Esophagus muscularis mucosa (tissue), 4 donors: ENCODE results near the gene TMEM140. TPM values are rescaled to one million over a fixed set of nuclear protein-coding genes. Genes with fewer than 3 reads are reported as not detected.
"Not testable (repeated sequence)": the region's sequence is repeated elsewhere in the genome, so short reads cannot be mapped to it uniquely, and the experiment has no call there.

ENCODE experiments used
- DNase-seq: peaks from one replicate; pipeline ENCODE4 v3.0.0-alpha.2; 2017; ENCODE audit errors: extremely low spot score
- H3K27ac ChIP-seq, 4 donors: fragments of 200-600 bp; sonication (generic); replicated peaks in 1 of 4; 1 replicate in 3 of 4; 2 replicates in 1 of 4; pipeline ENCODE4 v1.5.1; 2016 to 2019; ENCODE audit warnings: mild to moderate bottlenecking in 1 of 4
- H3K27me3 ChIP-seq, 4 donors: fragments of 200-600 bp; sonication (generic); one replicate each; pipeline versions ENCODE4 v1.5.1 to v1.6.0; 2016 to 2019
- H3K36me3 ChIP-seq, 4 donors: fragments of 200-600 bp; sonication (generic); one replicate each; pipeline ENCODE4 v1.5.1; 2016 to 2019
- H3K4me1 ChIP-seq, 4 donors: fragments of 200-600 bp; sonication (generic); one replicate each; pipeline ENCODE4 v1.5.1; 2016 to 2019
- H3K4me3 ChIP-seq, 4 donors: fragments of 200-600 bp; sonication (generic); 1 replicate in 2 of 4; 2 replicates in 2 of 4; pipeline ENCODE4 v1.5.1; 2016 to 2019; ENCODE audit warnings: mild to moderate bottlenecking in 4 of 4, moderate library complexity in 1 of 4
- H3K9me3 ChIP-seq, 4 donors: fragments of 200-600 bp; sonication (generic); 1 replicate in 3 of 4; 2 replicates in 1 of 4; pipeline ENCODE4 v1.5.1; 2016 to 2019
- CTCF ChIP-seq, 3 experiments: fragments of 200-600 bp in 2 of 3; fragments of 450-650 bp in 1 of 3; sonication (generic) in 2 of 3; IDR thresholded peaks; one replicate each; pipeline ENCODE4 v1.5.1; 2017 to 2019; ENCODE audit warnings: antibody characterized with exemption in 3 of 3, mild to moderate bottlenecking in 2 of 3, moderate library complexity in 1 of 3
- EP300 ChIP-seq: sonication (generic); formaldehyde crosslinking; IDR thresholded peaks from one replicate; pipeline ENCODE4 v1.6.1; 2017; ENCODE audit warnings: antibody characterized with exemption
- POLR2A ChIP-seq: fragments of 450-650 bp; IDR thresholded peaks from one replicate; pipeline ENCODE4 v1.6.1; 2017; ENCODE audit warnings: antibody characterized with exemption, moderate library complexity, mild to moderate bottlenecking, low read depth
- POLR2AphosphoS5 ChIP-seq, 2 donors: sonication (generic); formaldehyde crosslinking; IDR thresholded peaks; one replicate each; pipeline ENCODE4 v1.6.1; 2017; ENCODE audit warnings: antibody characterized with exemption in 2 of 2
- WGBS: methylation state at CpG from one replicate; pipeline ENCODE4 v1.1.5; 2018; 5-methylcytosine and 5-hydroxymethylcytosine counted together
- intact Hi-C: fragments of 100-400 bp; cut with DNase I; formaldehyde crosslinking; loops from one replicate; pipeline ENCODE4 v1.15.1; 2023
- small RNA-seq, 3 donors: library from RNA; depleted of rRNA; stranded (forward); fragments of <200 nt; gene quantifications; one replicate each; pipeline ENCODE3, GENCODE V24; 2016
- total RNA-seq, 4 donors: library from RNA; depleted of rRNA; stranded (reverse); fragments of >200 nt; gene quantifications; one replicate each; pipeline versions ENCODE4 v1.1.0 to v1.2.1, GENCODE V29; 2016

The TMEM140 gene
- total RNA-seq, 4 donors from 2014 or later, result 13.0 to 21.2 (median 17.1) TPM

GRCh38 chr7:135211179-135211945 lies 63.5 kb downstream of the TMEM140 start, which contains the start of gene WDR91:
TSS of gene WDR91 (minus strand) at chr7:135211526. CDS start at chr7:135211502, 24 bp downstream.
- H3K9me3 ChIP-seq, result no peaks in the 10 kb centered on the region
- H3K36me3 ChIP-seq, result peaks cover 0 to 6% (median 0%) of the 10 kb centered on the region in 4 donors
- WGBS, result 0% methylated on average over 13 of the region's 82 CpGs
- H3K27me3 ChIP-seq, result no peaks in the 10 kb centered on the region
- TF ChIP-seq EP300 (no peak), POLR2A (peak; percentile 63), POLR2AphosphoS5 (IDR thresholded peaks at IDR 0.05) (peak; percentile 96)
- peak within 1 kb of the TSS; percentile 88 to 99 (median 96) for H3K27ac ChIP-seq
- H3K4me3 ChIP-seq, result peak within 1 kb of the TSS; percentile 67 to 93 (median 86)
- DNase-seq, result peak; percentile 98
- peaks cover 8 to 45% (median 39%) of the 10 kb centered on the region in 4 donors for H3K4me1 ChIP-seq
- intact Hi-C loops, result no loop called here

DNA sequence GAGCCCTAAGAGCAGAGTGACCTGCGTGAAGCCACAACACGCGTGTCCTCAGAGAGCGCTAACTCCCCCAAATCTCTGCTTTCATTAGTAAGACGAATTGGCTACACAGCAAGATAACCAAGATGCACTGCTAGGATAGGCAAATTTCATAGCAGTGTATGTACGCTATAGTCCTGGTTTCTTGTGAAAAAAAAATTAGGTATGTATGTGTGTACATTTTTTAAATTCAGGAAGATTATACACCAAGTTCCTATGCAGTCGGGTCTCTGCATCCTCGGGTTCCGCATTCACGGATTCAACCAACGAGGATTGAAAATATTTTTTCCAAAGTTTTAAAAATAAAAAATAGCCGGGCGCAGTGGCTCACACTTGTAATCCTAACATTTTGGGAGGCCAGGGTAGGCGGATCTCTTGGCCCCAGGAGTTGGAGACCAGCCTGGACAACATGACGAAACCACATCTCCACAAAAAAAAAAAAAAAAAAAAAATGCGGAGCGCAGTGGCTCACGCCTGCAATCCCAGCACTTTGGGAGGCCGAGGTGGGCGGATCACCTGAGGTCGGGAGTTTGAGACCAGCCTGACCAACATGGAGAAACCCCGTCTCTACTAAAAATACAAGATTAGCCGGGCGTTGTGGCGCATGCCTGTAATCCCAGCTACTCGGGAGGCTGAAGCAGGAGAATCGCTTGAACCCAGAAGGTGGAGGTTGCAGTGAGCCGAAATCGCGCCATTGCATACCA lies 64.2 kb downstream of the TMEM140 start:
- H3K36me3 ChIP-seq, H3K27me3 ChIP-seq, intact Hi-C loops, H3K9me3 ChIP-seq, DNase-seq: not testable (repeated sequence)
- 35% methylated on average over 30 of the region's 30 CpGs for WGBS
- Histone ChIP-seq H3K4me3 (peak overlapping the region; percentile 67 to 93 (median 86)), H3K4me1 (peaks cover 8 to 42% (median 35%) of the 10 kb centered on the region in 4 donors), H3K27ac (peak overlapping the region; percentile 88 to 99 (median 96))

- H3K4me1 ChIP-seq, result peaks cover 8 to 25% (median 19%) of the 10 kb centered on the region in 4 donors
- intact Hi-C loops, result no loop called here
- no peaks in the 10 kb centered on the region for H3K36me3 ChIP-seq
- WGBS, result 94% methylated on average over 2 of the region's 2 CpGs
- TF ChIP-seq CTCF (IDR thresholded peaks at IDR 0.05) (no peak), POLR2A (no peak), POLR2AphosphoS5 (IDR thresholded peaks at IDR 0.05) (no peak), EP300 (no peak)
- no peak overlapping the region for H3K4me3 ChIP-seq
- no peaks in the 10 kb centered on the region for H3K9me3 ChIP-seq
- H3K27me3 ChIP-seq, result no peaks in the 10 kb centered on the region
- no peak for DNase-seq
- no peak overlapping the region for H3K27ac ChIP-seq
Measured at GRCh38 chr7:135213831-135214230, 66.0 kb downstream of the TMEM140 start.

DNA sequence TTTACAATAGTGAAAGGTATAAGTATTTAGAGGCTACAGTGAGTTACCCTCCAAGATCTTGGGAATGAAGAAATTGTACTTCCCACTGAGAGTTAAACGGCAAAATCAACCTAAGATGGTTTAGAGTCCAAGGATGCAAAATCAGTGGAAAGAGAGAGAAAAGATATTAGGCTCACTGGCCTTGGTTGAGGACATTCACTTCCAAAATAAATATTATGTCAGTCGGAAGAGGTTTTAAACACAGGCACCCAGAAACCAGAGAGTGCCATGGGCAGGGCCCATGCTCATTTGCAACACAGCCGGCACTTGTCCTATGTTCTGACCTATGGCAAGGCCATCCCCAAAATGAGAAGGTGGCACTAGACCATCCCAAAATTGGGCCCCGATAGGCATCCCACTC lies 67.3 kb downstream of the TMEM140 start:
- WGBS, result 91% methylated on average over 4 of the region's 4 CpGs
- no peak overlapping the region for H3K4me3 ChIP-seq
- no peaks in the 10 kb centered on the region for H3K9me3 ChIP-seq
- no peak overlapping the region for H3K27ac ChIP-seq
- intact Hi-C loops, result no loop called here
- DNase-seq, result no peak
- peaks cover 4 to 11% (median 7%) of the 10 kb centered on the region in 4 donors for H3K4me1 ChIP-seq
- no peaks in the 10 kb centered on the region for H3K27me3 ChIP-seq
- no peak for TF ChIP-seq POLR2AphosphoS5 (IDR thresholded peaks at IDR 0.05)
- no peak for TF ChIP-seq EP300
- no peak for TF ChIP-seq CTCF (IDR thresholded peaks at IDR 0.05)
- no peak for TF ChIP-seq POLR2A
- no peaks in the 10 kb centered on the region for H3K36me3 ChIP-seq

- DNase-seq, result no peak
- Histone ChIP-seq H3K36me3 (no peaks in the 10 kb centered on the region), H3K27ac (no peak overlapping the region), H3K9me3 (no peaks in the 10 kb centered on the region), H3K27me3 (no peaks in the 10 kb centered on the region), H3K4me1 (peaks cover 0 to 6% (median 2%) of the 10 kb centered on the region in 4 donors), H3K4me3 (no peak overlapping the region)
- WGBS, result 77% methylated on average over 3 of the region's 3 CpGs
- TF ChIP-seq POLR2AphosphoS5 (IDR thresholded peaks at IDR 0.05) (no peak), EP300 (no peak), POLR2A (no peak), CTCF (IDR thresholded peaks at IDR 0.05) (no peak)
- intact Hi-C loops, result no loop called here
Measured at GRCh38 chr7:135215698-135216097, 67.8 kb downstream of the TMEM140 start.

Small RNA genes within 50 kb of the gene (small RNA-seq; reads per million reads assigned to genes)
- gene MIR6509, result 0 to 0.56 (median 0.25) reads per million in 3 donors

Other genes with a start within 250 kb of the TMEM140 start
- gene AGBL3, start 161.6 kb upstream of the TMEM140 start, total RNA-seq, result 1 to 10 TPM in 3 of 4 donors, under 1 TPM in 1; 0.66 to 3.3 (median 1.7) TPM
- gene CYREN, start 22.6 kb downstream of the TMEM140 start, total RNA-seq, result 10 to 100 TPM; 30.8 to 51.7 (median 40.2) TPM
- gene WDR91, start 63.5 kb downstream of the TMEM140 start, total RNA-seq, result 10 to 100 TPM; 13.3 to 27.4 (median 20.4) TPM
- not detected for gene STRA8, start 85.8 kb downstream of the TMEM140 start, total RNA-seq